Right cardiac atrium (tissue), 5 donors: ENCODE data around the gene NEURL4. TPM values are rescaled to one million over a fixed set of nuclear protein-coding genes. Genes with fewer than 3 reads are reported as not detected.
A peak's percentile ranks its signal among the peaks of the same experiment; 100 is the strongest.

Experiments
- ATAC-seq, 2 donors: fragments of 200-7000 bp; cut with Tn5 transposase; one replicate each; pipeline versions ENCODE4 v1.8.0 to v1.9.1; 2020; ENCODE audit warnings: moderate library complexity in 2 of 2, mild to moderate bottlenecking in 1 of 2
- DNase-seq, 3 donors: peaks; one replicate each; pipeline ENCODE4 v3.0.0-alpha.2; 2020
- H3K27ac ChIP-seq: one replicate; pipeline ENCODE4 v1.5.1; 2013; ENCODE audit warnings: mild to moderate bottlenecking, low read length, control low read depth, moderate library complexity
- H3K27me3 ChIP-seq: one replicate; pipeline ENCODE4 v1.6.1; 2013; ENCODE audit not compliant: control insufficient read depth, insufficient read depth
- H3K4me1 ChIP-seq: one replicate; pipeline ENCODE4 v1.6.1; 2013; ENCODE audit warnings: low read length; ENCODE audit not compliant: control insufficient read depth, insufficient read depth
- H3K4me3 ChIP-seq: one replicate; pipeline ENCODE4 v1.5.1; 2013; ENCODE audit warnings: low read length, control low read depth
- H3K9me3 ChIP-seq: one replicate; pipeline ENCODE4 v1.6.1; 2013; ENCODE audit warnings: low read length; ENCODE audit not compliant: control insufficient read depth
- WGBS: extraction: QIAGEN DNeasy Blood & Tissue Kit; methylation state at CpG from one replicate; pipeline ENCODE4 v1.1.7; 2013; 5-methylcytosine and 5-hydroxymethylcytosine counted together
- intact Hi-C, 4 donors: fragments of 100-400 bp; cut with DNase I; formaldehyde crosslinking; loops; one replicate each; pipeline versions ENCODE4 v1.11.0 to v1.14.0; 2022 to 2023
- polyA plus RNA-seq: library from polyadenylated mRNA; stranded (reverse); fragments of 200-250 nt; gene quantifications from one replicate; pipeline ENCODE4 v1.2.3, GENCODE V29; 2013
- total RNA-seq, 4 donors: library from RNA; stranded (reverse); fragmentation: NEBNext Ultra II Directional; extraction: Animal tissue kit (Norgen Biotek cat#: 25700); gene quantifications; one replicate each; pipeline ENCODE4 v1.2.1, GENCODE V29; 2021
- donor health status: healthy with polysubstance abuse.
- donor health status: DM: no; HTN: yes; CAD: no.
- donor health status: DM: no; HTN: no; CAD: no.
- donor health status: DM: no; HTN: yes; CAD: no; lungs with severe emphysema.
- donor health status: DM: yes; HTN: yes; CAD: no.

The NEURL4 gene
- total and polyA plus RNA-seq, 5 donors = 23.8 to 33.4 (median 30.6) TPM

DNA sequence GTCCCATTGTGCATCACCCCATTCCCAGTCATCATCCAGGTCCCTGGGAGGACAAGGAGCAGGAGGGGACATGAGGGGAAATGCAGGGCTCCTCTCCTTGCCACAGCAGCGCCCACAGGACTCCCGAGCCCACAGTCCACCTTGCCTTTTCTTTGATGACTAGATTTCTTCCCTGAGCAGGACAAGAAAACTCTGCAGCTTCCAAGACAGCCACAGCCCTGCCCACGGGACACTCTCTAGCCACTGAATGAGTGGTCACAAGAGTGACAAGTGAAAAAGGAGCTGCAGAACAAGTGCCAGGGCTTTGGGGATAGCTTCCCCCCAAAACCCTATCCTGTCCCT, 4.7 kb downstream of the NEURL4 start:
- no peak for DNase-seq
- Histone ChIP-seq H3K27me3 (no peaks in the 10 kb centered on the region), H3K4me3 (no peak overlapping the region), H3K9me3 (no peaks in the 10 kb centered on the region), H3K4me1 (no peaks in the 10 kb centered on the region), H3K27ac (no peak overlapping the region)
- ATAC-seq = no peak
- WGBS = 89% methylated on average over 3 of the region's 3 CpGs
- intact Hi-C loops = no loop called here

DNA sequence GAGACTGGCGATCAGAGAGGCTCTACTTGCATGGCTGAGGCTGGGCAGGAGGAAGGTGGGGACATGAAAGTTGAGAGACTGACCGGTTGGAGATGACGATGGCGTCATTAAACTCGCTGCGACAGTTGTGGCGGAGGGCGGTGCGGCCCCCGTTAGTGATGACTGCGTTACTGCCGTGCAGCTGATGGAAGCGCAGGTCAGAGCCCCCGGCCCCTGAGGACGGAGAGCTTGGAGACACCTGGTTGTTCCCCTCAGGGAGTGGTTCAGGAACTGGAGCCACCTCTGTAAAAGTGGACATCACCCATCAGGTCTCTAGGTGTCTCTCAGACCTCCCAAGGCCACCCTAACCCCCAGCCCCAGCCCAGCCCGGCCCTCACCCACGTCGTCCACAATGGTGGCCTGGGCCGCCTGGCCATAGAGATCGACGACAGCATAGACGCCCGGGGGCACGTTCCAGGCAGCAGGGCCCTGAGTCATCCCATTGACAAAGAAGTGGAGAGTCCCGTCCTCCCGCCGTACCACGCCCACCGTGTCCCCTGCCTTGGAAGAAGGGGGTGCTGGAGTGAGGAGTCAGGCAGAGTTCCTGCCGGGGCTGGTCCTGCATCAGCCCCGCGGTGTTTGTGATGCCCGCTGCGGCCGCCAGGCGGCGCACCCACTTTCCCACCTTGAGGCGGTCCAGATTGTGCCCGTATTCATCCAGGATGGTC, 5.3 kb downstream of the NEURL4 start:
- Histone ChIP-seq H3K4me3 (no peak overlapping the region), H3K9me3 (no peaks in the 10 kb centered on the region), H3K27me3 (no peaks in the 10 kb centered on the region), H3K4me1 (no peaks in the 10 kb centered on the region), H3K27ac (no peak overlapping the region)
- ATAC-seq = peak in 1 of 2 donors; percentile 24
- intact Hi-C loops = no loop called here
- DNase-seq = peak; percentile 51 to 84 (median 84)
- 63% methylated on average over 39 of the region's 39 CpGs for WGBS

DNA sequence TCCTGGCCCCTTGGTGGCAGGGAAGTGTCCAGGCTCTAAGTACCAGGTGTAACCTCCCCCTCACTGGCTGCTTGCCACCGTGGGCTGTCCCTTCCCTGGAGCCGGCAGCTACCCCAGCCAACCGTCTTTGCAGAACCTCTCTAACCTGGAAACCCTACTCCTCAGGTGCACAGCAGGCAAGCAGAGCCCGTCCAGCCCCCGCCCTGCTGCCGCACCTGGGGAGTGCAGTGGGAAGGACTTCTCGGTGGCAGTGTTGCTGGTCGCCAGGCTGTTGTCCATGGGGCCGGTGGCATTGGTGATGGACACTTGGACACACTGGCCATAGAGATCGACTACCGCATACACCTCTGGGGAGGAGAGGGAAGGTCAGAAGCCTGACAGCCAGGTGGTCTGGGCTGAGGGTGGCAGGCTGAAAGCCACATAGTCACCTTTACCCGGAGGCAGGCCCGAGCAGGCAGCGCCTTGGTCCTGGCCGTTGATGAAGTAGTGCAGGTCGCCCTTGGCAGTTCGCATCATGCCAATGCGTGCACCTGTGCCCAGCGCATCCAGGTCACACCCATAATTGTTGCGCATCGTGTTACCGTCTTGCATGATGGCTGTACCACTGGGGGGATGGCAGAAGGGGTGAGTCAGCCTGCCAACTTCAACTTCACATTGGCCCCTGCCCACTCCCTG, 6.5 kb downstream of the NEURL4 start:
- no peak for ATAC-seq
- peak in 2 of 3 donors; percentile 11 to 49 for DNase-seq
- intact Hi-C loops = no loop called here
- H3K4me1 ChIP-seq = no peaks in the 10 kb centered on the region
- no peak overlapping the region for H3K4me3 ChIP-seq
- H3K27ac ChIP-seq = no peak overlapping the region
- 93% methylated on average over 22 of the region's 22 CpGs for WGBS
- no peaks in the 10 kb centered on the region for H3K27me3 ChIP-seq
- H3K9me3 ChIP-seq = no peaks in the 10 kb centered on the region

DNA sequence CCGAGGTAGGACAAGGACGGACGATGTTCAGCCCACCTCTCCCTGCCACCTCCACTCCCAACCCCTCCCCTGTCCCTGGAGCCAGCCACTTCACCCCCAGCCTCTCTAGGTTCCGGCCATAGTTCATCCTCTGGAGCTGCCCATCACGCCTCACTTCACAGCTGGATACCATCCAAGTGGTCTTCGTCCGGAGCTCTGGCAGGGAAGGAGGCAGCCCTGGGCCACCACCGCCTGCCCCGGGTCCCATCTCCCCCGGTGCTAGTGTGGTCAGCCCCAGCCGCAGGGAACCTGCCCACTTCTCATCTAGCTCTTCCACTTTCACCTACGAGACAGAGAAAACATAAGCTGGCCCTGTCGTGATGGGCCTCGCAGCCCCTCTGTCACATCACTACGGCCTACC, 7.7 kb downstream of the NEURL4 start:
- Histone ChIP-seq H3K27me3 (no peaks in the 10 kb centered on the region), H3K27ac (no peak overlapping the region), H3K4me3 (no peak overlapping the region), H3K4me1 (no peaks in the 10 kb centered on the region), H3K9me3 (no peaks in the 10 kb centered on the region)
- DNase-seq = peak in 2 of 3 donors; percentile 6 to 25
- intact Hi-C loops = no loop called here
- 88% methylated on average over 15 of the region's 15 CpGs for WGBS
- ATAC-seq = no peak

DNA sequence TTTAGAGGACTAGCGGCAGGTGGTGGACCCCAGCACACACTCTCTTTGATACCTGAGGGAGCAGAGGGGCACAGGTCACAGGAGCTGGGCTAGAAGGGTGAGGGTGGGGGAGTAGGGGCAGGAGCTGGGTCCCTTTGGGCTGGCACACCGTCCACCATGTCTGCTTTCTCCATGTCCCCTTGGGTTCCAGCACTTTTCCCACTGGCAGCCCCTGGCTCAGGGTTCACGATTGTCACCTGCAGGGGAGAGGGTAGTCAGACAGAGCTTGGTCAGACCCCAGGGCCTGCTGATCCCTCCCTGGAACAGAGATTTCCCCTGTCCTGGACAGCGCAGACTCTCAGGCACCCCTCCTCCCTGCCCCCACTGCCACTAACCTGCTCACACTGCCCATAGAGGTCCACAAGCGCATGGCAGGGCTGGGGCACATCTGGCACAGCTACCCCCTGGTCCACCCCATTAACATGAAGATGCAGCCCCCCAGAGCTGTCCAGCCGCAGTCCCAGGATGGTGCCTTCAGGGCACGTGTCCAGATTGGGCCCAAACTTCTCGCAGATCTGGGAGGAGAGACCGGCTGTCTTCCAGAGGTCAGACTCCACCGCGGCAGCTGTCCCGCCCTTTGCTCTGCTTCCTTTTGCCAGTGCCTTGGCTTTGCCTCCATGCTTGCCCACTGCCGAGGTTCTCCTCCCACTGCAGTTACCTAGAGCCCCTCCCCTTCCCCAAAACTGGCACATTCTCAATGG, 10.8 kb downstream of the NEURL4 start:
- WGBS = 88% methylated on average over 13 of the region's 13 CpGs

DNA sequence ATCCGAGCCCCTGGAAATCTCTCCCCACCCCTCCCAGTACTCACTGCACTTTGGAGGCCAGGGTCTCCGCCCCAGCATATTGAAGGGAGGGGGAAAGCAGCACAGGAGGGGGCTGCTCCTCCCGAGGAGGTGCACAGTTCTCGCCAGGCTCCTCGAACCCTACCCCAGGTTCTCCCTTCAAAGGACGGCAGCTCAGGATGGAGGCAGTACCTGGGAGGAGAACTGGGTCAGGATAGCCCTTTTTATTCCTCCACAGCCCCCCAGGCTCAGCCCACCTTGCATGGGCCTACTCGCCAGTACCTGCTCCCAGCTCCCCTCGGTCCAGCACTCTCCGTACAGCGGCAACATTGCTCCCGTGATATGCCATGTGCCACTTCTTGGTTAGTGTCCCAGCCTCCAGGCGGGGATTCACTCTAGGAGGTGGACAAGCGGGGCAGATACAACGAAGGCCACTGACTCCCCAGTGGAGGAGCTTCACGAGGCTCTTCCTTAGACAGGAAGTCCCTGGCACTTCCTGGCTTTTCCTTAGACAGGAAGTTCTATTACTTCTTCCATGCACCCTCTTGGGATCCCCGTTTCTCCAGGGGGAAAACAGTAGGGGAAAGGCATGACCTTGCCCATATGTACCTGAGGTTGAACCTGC, 11.9 kb downstream of the NEURL4 start:
- Histone ChIP-seq H3K4me1 (peaks cover 3% of the 10 kb centered on the region), H3K4me3 (no peak overlapping the region), H3K27me3 (no peaks in the 10 kb centered on the region), H3K9me3 (no peaks in the 10 kb centered on the region), H3K27ac (no peak overlapping the region)
- peak in 1 of 3 donors; percentile 39 for DNase-seq
- ATAC-seq = no peak
- 79% methylated on average over 16 of the region's 16 CpGs for WGBS
- intact Hi-C loops = no loop called here

More for the DNA sequence above, 10.8 kb downstream of the NEURL4 start:
- no peak for ATAC-seq
- Histone ChIP-seq H3K27ac (no peak overlapping the region), H3K27me3 (no peaks in the 10 kb centered on the region), H3K4me1 (peaks cover 3% of the 10 kb centered on the region), H3K9me3 (no peaks in the 10 kb centered on the region), H3K4me3 (no peak overlapping the region)
- intact Hi-C loops = no loop called here
- DNase-seq = peak in 1 of 3 donors; percentile 46

DNA sequence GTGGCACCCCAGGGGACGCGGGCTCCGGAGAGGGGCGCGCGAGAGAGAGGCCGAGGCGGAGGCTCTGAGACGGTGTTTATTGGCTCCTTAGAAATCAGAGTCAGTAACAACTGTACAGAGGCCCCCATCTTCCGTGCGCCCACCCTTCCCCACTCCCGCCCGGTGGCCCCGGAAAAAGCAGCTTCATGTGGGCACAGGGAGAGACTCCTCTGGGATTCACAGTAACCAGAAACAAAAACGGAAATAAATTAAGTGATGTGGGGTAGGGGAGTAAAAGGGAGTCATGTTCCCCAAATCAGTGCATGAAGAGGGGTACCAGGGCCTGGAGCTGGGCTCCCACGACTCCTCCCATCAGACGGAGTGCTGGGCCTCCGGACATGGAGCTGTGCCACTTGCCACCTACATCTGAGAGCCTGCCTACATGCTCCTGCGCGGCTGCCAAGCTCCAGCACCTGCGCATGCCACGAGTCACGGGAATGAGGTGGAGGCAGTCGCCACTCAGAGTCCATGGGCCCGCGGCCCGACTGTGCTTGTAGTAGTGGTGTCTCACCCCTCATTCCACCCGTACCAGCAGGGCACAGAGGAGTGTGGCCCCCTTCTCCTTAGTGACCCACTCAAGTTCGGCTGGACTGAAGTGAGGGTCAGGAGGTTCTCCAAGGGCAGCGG, 13.4 kb downstream of the NEURL4 start:
- Histone ChIP-seq H3K4me3 (peak overlapping the region; percentile 75), H3K27me3 (no peaks in the 10 kb centered on the region), H3K9me3 (no peaks in the 10 kb centered on the region), H3K27ac (peak overlapping the region; percentile 91), H3K4me1 (peaks cover 3% of the 10 kb centered on the region)
- peak in 1 of 3 donors; percentile 68 for DNase-seq
- WGBS = 38% methylated on average over 30 of the region's 30 CpGs
- ATAC-seq = peak; percentile 4 to 6
- intact Hi-C loops = no loop called here

DNA sequence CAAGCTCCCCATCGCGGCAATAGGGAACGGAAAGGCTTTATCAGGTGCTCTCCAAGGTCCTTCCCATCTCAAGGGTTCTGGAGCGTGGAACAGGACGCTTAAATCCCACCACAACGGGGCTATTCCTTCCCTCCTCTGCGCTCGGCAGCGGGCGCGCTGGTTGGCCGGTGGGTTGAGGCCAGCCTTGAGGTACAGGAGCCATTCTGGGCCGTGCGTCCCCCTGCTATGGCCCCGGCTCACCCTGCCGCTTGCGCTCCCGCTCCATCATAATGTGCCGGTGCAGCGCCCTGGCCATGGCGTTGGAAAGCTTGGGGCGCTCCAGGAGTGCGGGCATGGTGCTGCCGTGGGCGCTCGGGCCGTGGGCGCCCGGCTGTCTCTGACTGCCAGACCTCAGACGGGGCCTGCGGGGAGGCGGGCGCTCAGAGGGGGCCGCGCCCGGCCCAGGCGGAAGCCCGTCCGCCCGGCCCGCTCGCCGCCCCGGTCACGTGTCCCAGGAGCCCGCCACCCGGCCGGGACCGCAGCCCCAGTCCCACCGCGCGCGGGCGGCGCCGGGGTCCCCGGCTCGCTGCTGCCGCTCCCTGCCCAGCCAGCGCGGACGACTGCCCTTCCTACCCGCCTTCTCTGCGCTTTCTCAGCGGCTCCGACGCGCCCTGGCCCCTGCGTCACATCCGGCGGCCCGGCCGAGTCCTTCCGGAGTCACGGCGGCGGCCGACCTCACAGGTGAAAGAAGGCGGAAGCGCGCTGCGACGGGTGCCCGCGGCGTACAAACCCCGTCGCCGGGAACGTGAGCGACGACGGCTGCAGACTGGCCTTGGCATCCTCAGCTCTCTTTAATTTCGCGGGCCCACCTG, 14.2 kb downstream of the NEURL4 start, which contains the start of gene GPS2:
GPS2 (minus strand) TSS at position 642 of the 851 bp plus-strand sequence; CDS start at position 334, 308 bp downstream.
- intact Hi-C loops = no loop called here
- H3K4me3 ChIP-seq = peak within 1 kb of the TSS; percentile 75
- H3K27ac ChIP-seq = peak within 1 kb of the TSS; percentile 91
- ATAC-seq (peak; percentile 85 to 89), DNase-seq (peak; percentile 93 to 97 (median 97))
- no peaks in the 10 kb centered on the region for H3K27me3 ChIP-seq
- H3K9me3 ChIP-seq = no peaks in the 10 kb centered on the region
- WGBS = under 1% methylated on average over 95 of the region's 95 CpGs
- H3K4me1 ChIP-seq = peaks cover 3% of the 10 kb centered on the region

DNA sequence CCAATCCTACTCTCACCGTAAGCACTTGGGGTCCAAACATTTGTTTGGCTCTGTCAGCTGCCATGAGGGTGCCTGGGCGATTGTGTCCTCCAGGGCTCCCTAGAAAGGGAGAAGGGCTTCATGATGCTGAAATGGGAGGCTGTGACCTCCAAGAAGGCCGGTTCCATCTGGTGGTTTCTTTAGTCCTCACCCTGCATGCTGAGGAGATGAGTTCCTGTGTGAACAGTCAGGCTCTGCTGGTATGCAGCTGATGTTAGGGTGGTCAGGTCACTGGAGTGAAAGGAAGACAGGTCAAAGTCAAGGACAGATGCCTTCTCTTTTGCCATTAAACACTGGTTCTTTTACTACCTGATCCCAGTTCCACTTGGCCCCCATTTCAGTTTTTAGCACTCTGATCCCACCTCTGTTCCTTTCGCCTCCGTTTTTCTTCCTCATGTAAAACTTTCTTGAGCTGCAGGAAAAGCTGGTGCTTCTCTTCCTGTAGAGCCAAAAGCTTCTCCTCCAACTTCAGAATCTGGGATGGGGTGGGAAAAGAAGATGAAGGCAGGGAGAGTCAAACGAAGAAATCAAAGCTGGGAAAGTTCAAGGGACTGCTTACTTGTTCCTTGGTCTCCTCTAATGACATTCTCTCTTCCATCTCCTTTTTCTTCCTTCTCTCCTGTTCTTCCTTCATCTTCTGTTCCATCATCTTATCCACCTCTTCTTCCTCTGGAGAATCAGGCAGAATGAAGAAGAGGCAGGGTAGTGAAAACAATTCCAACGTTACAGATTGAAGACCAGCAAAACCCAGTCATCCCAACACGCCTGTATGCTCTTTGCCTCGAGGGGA, 15.0 kb downstream of the NEURL4 start:
- 45% methylated on average over 9 of the region's 9 CpGs for WGBS
- H3K27me3 ChIP-seq = no peaks in the 10 kb centered on the region
- peak overlapping the region; percentile 75 for H3K4me3 ChIP-seq
- ATAC-seq (no peak), DNase-seq (no peak)
- intact Hi-C loops = no loop called here
- H3K4me1 ChIP-seq = peaks cover 4% of the 10 kb centered on the region
- peak overlapping the region; percentile 91 for H3K27ac ChIP-seq
- no peaks in the 10 kb centered on the region for H3K9me3 ChIP-seq
